ENCODE measurements around the gene SETD1B.
A peak's percentile ranks its signal among the peaks of the same experiment; 100 is the strongest.

The SETD1B gene

DNA sequence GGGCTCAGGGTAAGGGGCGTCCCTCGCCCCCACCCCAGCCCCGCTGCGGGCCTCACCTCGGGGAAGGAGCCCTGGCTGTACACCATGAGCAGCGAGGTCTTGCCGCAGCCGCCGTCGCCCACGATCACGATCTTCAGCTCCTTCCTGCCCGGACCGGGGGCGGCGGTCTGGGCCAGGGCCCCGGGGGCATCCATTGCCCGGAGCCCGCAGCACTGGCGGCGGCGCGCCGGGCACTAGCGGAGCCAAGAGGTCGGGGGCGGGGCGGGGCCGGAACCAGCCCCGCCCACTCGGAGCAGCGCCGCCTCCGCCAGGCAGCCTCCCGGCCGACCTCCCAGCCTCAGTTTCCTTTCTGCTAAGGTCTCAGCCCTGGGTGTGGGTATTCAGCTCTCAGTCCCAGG, 10.4 kb upstream of the SETD1B start, which contains the start of gene RHOF:
TSS of gene RHOF (minus strand) at position 249 of the 398 bp plus-strand sequence. CDS start at position 194, 55 bp downstream.
- ATAC-seq = peak; percentile 3
- TF ChIP-seq, protein P1, sequence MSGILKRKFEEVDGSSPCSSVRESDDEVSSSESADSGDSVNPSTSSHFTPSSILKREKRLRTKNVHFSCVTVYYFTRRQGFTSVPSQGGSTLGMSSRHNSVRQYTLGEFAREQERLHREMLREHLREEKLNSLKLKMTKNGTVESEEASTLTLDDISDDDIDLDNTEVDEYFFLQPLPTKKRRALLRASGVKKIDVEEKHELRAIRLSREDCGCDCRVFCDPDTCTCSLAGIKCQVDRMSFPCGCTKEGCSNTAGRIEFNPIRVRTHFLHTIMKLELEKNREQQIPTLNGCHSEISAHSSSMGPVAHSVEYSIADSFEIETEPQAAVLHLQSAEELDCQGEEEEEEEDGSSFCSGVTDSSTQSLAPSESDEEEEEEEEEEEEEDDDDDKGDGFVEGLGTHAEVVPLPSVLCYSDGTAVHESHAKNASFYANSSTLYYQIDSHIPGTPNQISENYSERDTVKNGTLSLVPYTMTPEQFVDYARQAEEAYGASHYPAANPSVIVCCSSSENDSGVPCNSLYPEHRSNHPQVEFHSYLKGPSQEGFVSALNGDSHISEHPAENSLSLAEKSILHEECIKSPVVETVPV (CRISPR knock-in tag; IDR thresholded peaks at IDR 0.05) = no peak
- TF ChIP-seq, protein P2, sequence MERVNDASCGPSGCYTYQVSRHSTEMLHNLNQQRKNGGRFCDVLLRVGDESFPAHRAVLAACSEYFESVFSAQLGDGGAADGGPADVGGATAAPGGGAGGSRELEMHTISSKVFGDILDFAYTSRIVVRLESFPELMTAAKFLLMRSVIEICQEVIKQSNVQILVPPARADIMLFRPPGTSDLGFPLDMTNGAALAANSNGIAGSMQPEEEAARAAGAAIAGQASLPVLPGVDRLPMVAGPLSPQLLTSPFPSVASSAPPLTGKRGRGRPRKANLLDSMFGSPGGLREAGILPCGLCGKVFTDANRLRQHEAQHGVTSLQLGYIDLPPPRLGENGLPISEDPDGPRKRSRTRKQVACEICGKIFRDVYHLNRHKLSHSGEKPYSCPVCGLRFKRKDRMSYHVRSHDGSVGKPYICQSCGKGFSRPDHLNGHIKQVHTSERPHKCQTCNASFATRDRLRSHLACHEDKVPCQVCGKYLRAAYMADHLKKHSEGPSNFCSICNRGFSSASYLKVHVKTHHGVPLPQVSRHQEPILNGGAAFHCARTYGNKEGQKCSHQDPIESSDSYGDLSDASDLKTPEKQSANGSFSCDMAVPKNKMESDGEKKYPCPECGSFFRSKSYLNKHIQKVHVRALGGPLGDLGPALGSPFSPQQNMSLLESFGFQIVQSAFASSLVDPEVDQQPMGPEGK (CRISPR knock-in tag; IDR thresholded peaks at IDR 0.05; ENCODE audit: borderline replicate concordance) = no peak
- no peak for TF ChIP-seq GLIS3 (CRISPR knock-in tag; IDR thresholded peaks at IDR 0.05)
- TF ChIP-seq ZNF565 (CRISPR knock-in tag; conservative IDR thresholded peaks at IDR 0.05; ENCODE audit: low read depth) = no peak
- TF ChIP-seq, protein P3, sequence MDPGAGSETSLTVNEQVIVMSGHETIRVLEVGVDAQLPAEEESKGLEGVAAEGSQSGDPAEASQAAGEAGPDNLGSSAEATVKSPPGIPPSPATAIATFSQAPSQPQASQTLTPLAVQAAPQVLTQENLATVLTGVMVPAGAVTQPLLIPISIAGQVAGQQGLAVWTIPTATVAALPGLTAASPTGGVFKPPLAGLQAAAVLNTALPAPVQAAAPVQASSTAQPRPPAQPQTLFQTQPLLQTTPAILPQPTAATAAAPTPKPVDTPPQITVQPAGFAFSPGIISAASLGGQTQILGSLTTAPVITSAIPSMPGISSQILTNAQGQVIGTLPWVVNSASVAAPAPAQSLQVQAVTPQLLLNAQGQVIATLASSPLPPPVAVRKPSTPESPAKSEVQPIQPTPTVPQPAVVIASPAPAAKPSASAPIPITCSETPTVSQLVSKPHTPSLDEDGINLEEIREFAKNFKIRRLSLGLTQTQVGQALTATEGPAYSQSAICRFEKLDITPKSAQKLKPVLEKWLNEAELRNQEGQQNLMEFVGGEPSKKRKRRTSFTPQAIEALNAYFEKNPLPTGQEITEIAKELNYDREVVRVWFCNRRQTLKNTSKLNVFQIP (CRISPR knock-in tag; IDR thresholded peaks at IDR 0.05; ENCODE audit: borderline replicate concordance, low read depth) = no peak

DNA sequence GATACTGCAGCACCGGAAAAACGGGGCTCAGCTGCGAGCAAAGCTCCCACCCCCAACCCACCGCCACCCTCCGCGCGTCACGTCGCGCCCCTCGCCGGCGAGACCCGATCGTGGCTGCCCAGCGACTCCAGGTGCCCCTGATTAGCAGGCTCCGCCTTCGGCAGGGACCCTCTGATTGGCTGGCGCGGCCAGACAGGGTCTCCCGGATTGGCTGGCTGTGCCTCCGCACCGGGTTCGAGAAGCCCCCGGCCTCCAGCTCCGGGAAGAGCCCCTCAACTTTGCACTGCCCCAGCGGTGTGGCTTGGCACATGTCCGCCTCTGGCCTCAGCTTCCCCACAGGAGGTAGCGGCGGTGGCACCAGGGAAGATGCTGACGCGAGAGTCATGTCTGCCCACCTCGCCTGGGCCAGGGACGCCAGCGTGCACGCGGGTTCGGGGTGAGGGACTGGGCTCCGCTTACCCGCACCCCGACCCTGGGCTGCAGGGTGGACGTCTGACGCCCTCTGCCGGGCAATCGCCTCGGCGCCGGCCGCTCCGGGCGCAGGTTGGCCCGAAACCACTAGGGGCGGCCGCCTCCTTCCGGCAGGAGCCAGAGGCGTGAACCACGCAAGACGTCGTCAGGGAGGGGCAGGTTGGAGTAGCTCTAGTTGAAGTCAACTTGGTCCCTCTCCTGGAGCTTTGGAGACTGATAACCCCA, 9.8 kb upstream of the SETD1B start:
- TF ChIP-seq RARB (CRISPR knock-in tag; IDR thresholded peaks at IDR 0.05) (0 out of 2 replicates have a peak, but pooled peaks have one; percentile 40), BACH2 (CRISPR knock-in tag; IDR thresholded peaks at IDR 0.05; ENCODE audit: borderline replicate concordance) (no peak)

DNA sequence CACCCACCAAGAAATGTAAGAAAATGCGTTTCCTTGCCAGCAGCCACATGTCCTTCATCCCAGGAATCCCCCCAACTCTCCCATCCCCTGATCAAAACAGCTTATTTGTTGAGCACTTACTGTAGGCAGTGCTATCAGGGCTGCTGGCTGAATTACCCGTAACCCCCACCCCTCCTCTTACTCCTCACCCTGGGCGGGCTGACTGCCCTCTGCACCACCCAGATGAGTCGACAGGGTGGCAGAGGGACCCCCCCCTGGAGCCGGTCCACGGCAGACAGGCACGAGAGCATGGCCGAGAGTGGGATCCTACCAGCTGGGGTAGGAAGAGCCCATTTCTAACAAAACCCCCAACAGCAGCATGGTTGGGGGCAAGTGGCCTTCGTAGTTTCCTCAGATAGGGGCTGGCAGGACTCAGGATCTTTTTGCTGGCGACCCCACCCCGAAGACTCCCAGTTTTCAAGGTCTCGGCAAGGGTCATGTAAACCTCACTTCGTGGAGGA, 9.2 kb upstream of the SETD1B start:
- ATAC-seq = peak; percentile 23
- TF ChIP-seq ARNTL (CRISPR knock-in tag; IDR thresholded peaks at IDR 0.05; ENCODE audit: borderline replicate concordance, low read depth) = no peak
- TF ChIP-seq, protein P4, sequence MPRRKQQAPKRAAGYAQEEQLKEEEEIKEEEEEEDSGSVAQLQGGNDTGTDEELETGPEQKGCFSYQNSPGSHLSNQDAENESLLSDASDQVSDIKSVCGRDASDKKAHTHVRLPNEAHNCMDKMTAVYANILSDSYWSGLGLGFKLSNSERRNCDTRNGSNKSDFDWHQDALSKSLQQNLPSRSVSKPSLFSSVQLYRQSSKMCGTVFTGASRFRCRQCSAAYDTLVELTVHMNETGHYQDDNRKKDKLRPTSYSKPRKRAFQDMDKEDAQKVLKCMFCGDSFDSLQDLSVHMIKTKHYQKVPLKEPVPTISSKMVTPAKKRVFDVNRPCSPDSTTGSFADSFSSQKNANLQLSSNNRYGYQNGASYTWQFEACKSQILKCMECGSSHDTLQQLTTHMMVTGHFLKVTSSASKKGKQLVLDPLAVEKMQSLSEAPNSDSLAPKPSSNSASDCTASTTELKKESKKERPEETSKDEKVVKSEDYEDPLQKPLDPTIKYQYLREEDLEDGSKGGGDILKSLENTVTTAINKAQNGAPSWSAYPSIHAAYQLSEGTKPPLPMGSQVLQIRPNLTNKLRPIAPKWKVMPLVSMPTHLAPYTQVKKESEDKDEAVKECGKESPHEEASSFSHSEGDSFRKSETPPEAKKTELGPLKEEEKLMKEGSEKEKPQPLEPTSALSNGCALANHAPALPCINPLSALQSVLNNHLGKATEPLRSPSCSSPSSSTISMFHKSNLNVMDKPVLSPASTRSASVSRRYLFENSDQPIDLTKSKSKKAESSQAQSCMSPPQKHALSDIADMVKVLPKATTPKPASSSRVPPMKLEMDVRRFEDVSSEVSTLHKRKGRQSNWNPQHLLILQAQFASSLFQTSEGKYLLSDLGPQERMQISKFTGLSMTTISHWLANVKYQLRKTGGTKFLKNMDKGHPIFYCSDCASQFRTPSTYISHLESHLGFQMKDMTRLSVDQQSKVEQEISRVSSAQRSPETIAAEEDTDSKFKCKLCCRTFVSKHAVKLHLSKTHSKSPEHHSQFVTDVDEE (CRISPR knock-in tag; IDR thresholded peaks at IDR 0.05) = no peak
- TF ChIP-seq ZC3H10 (CRISPR knock-in tag; IDR thresholded peaks at IDR 0.05) = no peak
- TF ChIP-seq TOX (CRISPR knock-in tag; IDR thresholded peaks at IDR 0.05; ENCODE audit: borderline replicate concordance) = no peak
- peak; percentile 15; the same call in 1 of the 2 replicates for TF ChIP-seq GLIS3 (CRISPR knock-in tag; IDR thresholded peaks at IDR 0.05)
- TF ChIP-seq CSDC2 (CRISPR knock-in tag; IDR thresholded peaks at IDR 0.05) = no peak

More for the DNA sequence above, 9.8 kb upstream of the SETD1B start:
- peak; percentile 78 for ATAC-seq

DNA sequence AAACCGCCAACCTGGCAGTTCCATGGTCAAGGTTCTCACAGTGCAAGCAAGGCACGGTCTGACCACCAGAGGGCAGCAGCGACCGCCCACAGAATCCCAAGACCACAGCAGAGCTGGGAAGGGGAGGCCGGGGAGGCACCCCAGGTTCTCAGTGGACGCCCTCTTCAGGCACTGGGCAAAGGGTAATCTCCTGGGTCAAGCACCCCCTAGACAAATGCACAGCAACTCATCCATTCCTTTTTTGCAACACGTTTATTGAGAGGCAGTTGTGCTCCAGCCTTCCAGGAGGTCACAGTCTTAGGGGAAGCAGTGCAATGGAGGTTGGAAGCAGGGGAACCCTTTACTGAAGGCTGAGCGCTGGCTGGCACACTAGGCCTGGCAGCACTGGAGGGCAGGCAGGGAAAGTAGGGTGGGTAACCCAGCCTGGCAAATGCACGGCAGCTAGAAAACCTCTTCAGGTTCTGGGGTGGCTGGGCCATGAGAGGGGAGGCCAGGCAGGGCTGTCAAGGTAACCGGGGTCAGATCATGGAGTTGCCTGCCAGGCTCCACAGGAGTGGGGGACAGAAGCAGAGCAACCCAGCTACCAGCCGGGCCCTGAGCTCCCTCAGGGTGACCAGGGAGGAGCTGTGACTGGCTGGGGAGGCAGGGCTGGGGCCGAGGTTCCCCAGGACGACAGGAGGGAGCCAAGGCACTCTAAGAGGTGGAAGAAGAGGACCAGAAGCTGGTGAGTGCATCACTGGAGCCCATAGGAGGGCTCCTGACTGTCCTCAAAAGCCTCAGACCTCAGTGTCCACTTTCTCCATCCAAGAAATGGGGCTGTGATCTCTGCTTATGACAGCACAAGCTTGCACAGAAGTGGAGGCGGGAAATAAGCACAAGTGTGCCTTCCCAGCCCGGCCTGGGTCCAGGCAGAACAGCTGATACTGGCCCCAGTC, 8.5 kb upstream of the SETD1B start:
- no peak for TF ChIP-seq TOX (CRISPR knock-in tag; IDR thresholded peaks at IDR 0.05; ENCODE audit: borderline replicate concordance)
- no peak for TF ChIP-seq SNAI2 (CRISPR knock-in tag; IDR thresholded peaks at IDR 0.05)
- TF ChIP-seq, protein P2 (CRISPR knock-in tag; IDR thresholded peaks at IDR 0.05; ENCODE audit: borderline replicate concordance) = no peak
- TF ChIP-seq, protein P3 (CRISPR knock-in tag; IDR thresholded peaks at IDR 0.05; ENCODE audit: borderline replicate concordance, low read depth) = no peak
- no peak for TF ChIP-seq ZC3H10 (CRISPR knock-in tag; IDR thresholded peaks at IDR 0.05)
- peak; percentile 72; the same call in 1 of the 2 replicates for TF ChIP-seq ZFP3 (CRISPR knock-in tag; IDR thresholded peaks at IDR 0.05)
- TF ChIP-seq ZFP30 (CRISPR knock-in tag; IDR thresholded peaks at IDR 0.05) = no peak
- no peak for TF ChIP-seq CSDC2 (CRISPR knock-in tag; IDR thresholded peaks at IDR 0.05)
- peak; percentile 61 for ATAC-seq
